Activated T-cell treated with anti-CD3 and anti-CD28 coated beads for 48 hours (primary cell): ENCODE data around the gene WWC1.

ENCODE experiments used
- DNase-seq: peaks from one replicate; pipeline ENCODE4 v3.0.0-alpha.2; 2020; ENCODE audit warnings: low read depth

WWC1 gene

DNA sequence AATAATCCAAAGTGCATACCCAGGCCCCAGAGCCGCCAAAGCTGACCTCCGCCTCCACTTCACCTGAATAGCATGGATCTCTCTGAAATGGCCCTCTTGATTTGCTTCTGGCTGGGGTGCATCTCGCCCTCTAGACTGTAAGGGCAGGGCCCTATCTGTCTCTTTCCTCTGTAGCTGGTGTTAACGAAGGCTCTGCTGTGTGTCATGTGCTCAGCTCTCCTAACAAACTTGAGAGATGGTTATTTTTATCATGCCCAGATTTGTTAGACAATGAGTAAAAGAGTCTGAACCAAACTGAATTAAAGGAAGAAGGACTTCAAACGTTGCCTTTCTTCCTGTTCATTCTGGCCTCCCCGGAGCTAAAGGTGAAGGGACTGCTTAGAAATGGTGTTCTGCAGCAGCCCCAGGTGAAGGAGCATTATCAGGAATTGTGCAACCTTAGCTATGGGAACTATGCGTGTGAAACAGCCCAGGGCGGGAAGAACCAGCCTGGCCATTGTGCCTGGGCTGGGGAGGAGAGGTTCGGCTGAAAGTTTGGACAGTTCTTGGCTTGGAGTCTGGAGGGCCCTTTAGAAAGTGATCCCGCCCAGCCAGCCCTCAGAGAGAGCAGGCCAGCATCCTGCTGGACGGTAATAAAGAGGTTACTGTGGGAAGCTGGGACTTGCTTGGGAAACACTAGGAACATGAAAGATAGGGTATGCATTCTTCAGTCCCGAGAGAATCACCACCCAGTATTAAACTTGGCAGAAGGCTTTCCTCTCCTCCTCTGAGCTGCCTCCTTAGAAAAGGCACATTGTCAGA lies 73.5 kb downstream of the WWC1 start:
- no peak for DNase-seq

DNA sequence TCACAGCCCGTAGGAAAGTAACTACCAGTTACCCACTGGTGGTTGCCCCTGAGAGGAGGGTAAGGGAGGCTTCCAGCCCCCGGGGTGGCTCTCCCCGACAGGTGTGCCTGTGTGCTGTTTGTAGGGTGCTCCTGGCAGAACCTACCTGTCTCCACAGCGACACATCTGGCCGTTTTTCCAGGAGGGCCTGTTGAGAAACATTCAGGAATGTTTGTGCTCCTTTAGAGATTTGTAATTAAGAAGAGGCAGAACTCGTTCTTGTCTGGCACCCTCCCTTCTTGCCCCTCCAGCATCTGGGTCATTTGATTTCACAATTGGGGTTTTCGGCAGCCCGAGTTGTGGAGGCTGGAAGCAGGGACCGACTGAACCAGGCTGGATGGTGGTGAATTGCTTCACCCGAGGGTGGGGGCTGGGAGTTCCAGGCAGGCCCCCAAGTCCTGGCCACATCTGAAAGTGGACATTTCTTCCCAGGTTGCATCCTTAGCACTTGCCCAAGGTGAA lies 74.2 kb downstream of the WWC1 start:
- no peak for DNase-seq

DNA sequence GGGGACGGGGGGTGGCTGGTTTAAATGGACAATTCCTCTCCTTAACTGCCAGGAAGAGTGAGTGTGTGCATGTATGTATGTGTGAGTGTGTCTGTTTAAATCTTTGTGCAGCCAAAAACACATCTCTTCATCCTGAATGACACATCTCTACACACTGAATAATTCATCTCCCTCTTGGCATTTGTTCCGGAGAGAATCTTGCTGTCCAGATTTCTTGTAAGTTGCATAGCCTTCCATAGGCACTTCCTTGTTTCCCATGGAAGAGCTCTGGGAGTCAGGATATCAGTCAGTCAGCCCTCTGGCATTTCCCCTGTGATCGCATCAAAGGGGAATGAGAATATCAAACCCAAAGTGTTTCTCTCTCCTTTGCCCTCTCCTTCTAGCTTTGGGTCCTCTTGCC lies 74.7 kb downstream of the WWC1 start:
- DNase-seq: no peak

DNA sequence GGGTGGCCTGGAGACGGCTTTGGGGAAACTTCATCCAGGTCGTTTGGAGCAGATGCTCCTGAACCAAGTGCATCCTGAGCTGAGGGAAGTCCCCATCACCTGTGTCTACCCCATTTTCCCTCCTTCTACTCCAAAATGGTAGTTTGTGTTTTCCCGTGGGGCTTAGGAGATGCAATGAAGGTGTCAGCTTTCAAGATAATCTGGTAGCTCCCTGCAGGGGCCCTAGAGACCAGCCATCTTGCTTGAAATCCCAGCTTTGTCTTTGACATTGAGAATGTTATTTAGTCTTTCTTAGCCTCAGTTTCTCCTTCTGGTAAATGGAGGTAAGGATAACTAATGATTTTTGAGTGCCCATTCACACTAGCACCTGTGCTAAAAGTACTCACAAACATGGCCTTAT lies 77.4 kb downstream of the WWC1 start:
- no peak for DNase-seq

DNA sequence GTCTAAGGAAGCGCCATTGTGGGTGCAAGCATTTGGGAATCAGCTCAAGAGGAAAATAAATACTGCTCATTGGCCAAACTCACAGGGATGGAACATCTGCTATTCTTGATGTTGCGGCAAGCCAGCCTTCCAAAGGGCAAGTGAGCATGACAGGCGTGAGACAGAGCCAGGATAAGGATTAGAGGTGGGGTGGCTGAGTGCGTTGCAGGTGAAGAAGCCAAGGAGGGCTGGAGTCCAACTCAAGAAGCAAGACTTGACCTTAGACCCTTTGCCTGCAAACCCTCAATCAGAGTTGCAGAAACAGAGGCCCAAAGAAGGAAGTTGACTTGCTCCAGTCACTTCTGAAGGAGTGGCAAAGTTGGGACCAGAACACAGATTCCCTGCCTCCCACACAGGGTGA lies 79.4 kb downstream of the WWC1 start:
- DNase-seq: no peak

DNA sequence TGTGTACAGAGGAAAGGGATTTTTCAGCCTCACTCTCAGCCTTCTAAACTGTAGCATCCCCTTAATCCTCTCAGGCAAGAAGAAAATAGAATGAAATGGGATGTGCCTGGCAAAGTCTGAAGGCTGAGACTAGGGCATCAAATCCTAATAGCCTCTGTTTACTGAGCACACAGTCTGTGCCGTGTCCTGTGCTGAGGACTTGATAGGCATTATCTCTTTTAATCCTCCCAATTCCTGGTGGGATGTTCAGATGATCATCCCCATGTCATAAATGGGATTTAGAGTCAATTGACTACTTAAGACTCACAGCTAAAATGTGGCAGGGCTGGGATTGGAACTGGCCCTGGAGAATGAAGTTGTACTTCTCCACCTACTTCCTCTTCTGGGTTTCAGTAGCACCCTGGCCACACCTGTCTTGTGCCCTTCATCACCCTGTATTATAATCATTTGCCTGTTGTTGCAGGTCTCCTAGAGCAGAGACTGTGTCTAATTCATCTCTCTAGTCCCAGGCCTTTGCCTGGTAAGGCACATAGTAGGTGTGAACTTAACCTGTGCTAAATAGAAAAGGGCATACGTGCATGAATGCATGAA lies 81.0 kb downstream of the WWC1 start:
- DNase-seq: no peak

DNA sequence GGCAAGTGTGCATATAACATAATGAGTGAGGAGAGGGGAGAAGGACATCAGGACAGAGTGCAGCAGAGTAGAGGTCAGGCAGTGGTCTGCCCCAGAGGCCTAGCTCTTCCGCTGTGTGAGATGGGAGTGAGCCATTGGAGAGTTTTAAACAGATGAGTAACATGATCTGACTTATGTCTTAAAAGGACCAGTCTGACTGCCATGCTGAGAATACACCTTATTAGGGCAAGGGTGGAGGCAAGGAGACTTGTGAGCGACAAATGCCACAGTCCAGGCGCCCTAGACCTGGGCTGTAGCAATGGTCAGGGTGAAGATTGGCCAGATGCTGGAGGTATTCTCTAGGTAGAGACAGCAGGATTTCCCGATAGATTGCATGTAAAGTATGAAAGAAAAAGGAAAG lies 83.1 kb downstream of the WWC1 start:
- DNase-seq: no peak

DNA sequence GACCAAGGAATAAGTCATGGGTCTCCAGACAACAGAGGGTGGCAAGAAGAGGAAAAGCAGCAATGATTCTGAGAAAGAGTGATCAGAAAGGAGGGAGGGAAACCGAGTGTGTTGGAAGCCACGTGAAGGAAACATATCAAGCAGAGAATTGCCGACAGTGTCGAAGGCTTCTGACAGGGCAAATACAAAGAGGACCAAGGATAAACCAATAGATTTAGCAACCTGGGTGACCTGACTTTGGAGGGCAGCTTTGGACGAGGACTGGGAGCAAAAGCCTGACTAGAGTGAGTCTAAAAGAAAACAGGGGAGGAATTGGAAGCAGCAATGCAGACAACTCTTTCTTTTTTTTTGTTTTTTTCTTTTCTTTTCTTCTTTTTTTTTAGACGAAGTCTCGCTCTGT lies 83.8 kb downstream of the WWC1 start:
- no peak for DNase-seq

DNA sequence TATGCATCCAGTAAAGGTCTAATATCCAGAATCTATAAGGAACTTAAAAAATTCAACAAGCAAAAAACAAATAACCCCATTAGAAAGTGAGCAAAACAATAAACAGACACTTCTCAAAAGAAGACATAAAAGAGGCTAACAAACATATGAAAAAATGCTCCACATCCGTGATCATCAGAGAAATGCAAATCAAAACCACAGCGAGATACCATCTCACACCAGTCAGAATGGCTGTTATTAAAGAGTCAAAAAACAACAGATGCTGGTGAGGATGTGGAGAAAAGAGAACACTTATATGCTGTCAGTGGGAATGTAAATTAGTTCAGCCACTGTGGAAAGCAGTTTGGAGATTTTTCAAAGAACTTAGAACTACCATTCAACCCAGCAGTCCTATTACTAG lies 86.1 kb downstream of the WWC1 start:
- no peak for DNase-seq

DNA sequence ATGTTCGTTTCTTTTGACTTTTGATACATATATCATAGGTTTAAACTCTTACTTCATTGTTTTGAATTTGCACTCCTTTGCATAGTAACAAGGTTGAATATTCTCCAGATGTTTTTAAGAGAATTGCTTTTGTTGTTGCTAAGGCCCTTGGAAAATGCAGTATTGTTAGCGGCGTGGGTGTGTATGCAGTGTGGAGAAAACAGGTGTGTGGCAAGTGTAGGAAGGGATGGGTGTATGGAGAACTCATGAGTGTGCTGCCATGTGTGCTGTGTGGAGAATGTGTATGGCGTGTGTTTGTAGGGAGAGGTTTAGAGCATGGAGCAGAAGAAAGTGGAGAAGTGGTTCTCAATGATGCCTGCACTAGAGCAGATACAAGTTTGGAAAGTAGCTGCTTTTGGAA lies 87.3 kb downstream of the WWC1 start:
- no peak for DNase-seq

DNA sequence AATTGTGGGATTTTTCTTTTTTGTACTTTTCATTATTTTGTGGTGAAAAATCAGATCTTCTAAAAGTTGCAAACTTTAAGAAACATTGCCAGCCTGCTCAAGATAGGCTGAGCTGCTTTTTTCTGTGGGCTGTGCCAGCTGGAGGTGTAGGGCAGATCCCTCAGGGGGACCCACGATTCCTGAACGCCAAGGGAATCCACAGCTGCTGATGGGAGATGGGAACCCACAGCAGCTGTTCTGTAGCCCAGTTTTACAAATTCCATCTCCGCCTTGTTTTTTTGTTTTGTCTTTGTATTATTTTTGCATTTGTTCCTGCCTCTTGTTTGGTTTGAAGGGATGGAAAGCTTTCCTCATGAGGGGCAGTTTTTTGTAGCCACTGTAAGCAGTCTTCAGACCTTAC lies 91.0 kb downstream of the WWC1 start:
- DNase-seq: no peak

DNA sequence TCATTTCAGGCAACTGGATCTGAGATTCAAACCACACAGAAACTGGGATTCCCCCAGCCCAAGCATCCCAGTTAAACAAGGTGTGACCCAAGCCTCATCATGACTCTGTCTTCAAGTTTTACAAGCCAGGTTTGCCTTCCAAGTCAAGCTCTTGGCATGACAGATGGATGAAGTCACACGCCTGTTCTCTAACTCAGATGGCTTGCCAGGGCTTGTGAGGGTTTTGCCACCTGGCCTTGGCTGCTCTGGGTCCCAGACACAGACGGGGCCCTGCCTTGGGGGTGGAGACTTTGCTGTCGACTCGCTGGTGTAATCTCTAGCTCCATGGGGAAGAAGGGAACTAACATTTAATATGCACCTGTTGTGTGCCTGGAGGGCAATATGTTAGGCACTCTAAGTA lies 99.0 kb downstream of the WWC1 start:
- DNase-seq: no peak

DNA sequence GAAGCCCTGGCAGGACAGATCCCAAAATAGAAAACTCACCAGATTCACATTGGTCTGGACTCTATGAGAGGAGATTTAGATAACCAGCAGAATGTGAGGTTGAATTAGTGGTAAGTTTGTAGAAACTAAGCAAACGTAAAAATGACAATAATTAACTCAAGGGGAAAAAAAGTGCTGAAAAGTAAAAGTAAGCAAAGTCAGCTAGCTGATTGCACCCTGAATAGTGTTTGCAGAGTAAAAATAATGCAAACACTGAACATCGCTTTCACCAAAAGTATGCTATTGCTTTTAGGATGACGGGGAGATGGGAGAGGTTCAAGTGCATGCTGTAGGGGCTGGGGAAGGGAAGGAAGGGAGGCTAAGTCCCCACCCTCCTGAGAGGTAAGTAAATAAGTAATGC lies 102.3 kb downstream of the WWC1 start:
- DNase-seq: no peak

DNA sequence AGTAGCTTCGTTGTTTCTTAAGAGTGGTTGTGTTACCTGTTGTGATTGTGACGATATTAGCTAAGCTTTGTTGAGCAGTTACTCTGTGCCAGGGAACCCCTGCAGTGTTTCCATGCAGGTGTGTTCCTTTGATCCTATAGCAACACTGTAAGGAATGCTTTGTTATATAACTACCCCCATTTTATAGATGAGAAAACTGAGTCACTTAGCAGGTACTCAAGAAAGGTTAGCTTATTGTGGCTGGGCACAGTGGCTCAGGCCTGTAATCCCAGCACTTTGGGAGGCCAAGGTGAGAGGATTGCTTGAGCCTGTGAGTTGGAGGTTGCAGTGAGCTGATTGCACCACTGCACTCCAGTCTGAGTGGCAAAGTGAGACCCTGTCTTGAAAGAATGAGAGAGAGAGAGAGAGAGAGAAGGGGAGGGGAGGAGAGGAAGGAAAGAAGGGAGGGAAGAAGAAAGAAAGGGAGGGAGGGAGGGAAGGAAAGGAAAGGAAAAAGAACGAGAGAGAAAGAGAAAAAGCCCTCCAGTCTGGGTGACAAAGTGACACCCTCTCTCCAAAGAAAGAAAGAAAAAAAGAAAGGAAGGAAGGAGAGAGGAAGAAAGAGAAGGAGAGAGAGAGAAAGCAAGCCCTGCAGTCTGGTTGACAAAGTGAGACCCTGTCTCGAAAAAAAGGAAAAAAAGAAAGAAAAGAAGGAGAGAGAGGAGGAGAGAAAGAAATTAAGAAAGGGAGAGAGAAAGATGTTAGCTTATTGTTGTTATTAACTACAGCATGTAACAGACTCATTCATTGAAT lies 109.2 kb downstream of the WWC1 start:
- DNase-seq: no peak

DNA sequence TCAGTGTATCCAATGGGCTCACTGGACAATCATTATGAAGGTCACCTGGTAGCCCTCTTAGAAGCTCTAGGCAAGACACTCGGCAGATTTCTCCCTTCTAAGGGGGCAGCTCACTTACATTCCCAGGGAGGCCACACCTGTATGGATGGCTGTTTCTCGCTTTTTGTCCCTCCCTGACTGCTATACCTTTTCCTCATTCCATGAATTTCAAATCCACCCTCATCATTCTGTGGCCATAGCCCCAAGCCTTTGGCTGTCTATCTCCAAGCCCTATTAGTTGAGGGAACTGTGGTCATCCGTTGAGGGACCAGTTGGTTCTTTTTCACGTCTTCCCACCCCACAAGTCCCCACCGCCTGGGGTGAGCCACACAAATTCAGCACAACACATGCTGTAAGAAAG lies 109.8 kb downstream of the WWC1 start:
- DNase-seq: no peak

DNA sequence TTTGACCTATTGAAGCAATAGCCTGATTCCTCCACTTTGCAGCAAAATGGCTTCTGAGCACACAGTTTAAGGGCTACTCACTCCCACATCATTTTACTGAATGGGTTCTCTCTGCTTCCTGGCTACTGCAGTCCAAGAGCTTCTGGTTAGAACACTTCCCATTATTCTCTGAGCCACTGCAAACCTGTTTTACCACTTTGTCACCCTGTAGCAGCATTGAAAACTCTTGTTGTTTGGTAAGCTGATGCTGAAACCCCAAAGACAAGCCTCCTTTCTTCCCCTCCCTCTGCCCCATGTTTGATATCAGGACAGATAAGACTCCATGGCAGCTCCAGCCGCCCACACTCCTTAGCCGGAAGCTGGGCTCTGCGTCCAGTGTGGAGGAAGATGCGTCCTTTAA lies 110.4 kb downstream of the WWC1 start:
- DNase-seq: no peak

DNA sequence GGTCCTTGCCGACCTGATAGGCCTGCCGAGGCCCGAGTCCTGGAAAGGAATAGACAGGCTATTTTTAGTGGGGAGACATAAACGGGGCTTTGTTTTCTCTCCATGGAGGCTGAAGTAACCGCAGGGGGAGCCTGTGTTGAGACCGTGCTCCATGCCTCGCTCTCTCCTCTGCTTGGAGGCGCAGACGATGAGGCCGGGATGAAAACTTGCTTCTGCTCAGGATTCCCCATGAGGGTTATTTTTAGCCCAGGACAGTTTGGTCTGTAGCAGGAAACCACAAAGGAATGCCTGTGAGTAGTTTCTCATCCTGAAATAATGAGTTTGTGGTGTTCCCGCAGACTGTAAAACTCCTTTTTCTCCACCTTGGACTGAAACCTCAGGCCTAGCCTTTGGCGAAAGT lies 112.9 kb downstream of the WWC1 start:
- DNase-seq: no peak

DNA sequence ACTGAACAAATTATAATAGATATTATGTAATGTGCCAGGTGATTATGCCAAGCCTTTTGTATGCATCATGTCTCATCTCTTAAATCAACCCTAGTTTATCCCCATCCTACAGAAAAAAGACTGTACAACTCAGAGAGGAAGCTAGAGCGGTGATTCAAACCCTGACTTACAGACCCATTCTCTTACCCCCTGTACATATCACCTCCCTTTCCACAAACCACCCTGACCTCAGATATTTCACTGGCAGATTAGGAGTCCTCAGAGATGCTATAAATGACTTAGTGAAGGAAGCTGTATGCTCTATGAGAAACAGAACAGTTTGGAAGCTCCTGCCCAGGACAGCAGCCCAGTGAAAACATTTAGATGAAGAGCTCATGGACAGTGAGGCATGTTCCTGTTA lies 115.8 kb downstream of the WWC1 start:
- DNase-seq: no peak

DNA sequence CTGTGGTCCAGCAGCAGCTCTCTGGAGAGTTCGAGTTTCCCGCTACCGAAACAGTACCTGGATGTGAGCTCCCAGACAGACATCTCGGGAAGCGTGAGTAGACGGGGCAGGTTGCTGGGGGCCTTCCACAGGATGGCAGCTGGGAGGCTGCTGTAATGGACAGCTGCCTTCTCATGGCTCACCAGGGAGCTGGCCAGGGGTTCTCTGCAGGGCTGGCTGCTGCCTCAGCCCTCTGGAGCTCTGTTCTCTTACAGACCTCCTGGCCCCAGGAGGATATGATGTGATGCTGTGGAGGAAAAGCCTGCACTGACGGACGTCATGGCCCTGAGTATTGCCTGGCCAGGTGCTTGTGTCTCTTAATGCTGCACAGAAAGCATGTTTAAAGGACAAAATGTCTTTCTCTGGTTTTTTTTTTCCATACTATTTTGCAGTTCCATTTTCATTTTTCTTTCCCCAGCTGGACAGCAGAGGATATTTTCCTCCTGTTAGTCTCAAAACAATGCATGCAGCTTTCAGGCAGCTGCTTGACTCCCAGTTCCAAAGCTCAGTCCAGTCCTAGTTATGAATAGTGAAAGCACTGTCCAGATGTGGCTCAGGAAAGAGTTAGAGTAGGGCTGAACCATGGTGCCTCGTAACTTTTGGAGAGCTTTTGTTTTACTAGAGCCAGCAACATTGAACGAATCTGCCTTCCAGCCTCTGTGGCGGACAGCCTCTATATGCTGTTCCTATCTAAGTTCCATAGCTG lies 117.3 kb downstream of the WWC1 start:
- DNase-seq: no peak

DNA sequence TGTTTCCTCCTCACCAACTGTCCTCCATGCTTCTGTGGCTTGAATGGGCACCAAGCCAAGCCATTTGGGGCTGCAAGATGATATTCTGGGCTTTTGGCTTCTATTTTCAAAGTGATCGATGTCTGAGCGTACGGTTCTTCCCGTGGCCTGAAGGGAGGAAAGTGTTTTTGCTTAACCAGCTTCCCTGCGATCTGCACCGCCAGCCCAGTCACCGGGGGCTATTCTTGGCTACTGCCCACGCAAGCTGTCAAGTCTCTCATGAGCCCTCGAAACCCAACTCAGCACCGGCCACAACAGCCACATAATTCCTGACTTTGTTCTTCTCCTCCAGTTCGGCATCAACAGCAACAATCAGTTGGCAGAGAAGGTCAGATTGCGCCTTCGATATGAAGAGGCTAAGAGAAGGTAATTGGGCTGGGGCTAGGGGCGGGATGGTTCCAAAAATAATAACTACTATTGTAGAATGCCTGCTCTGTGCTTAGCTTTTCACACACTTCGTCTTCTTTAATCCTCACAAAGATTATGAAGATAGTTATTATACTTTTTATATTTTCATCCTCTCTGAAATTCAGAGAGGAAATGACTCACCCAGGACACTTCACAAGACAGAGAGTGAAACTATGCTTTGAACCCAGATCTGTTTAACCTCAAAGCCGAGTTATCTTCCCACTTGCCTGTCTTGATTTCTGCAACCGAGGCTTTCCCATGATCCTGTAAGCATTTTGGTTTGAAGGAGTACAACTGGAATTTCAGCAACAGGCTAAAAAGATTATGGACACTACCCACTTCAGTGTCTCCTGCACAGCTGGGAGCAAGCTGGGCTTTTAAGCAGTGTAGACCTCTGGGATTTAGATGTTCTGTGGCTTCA lies 118.4 kb downstream of the WWC1 start:
- DNase-seq: peak; percentile 25

DNA sequence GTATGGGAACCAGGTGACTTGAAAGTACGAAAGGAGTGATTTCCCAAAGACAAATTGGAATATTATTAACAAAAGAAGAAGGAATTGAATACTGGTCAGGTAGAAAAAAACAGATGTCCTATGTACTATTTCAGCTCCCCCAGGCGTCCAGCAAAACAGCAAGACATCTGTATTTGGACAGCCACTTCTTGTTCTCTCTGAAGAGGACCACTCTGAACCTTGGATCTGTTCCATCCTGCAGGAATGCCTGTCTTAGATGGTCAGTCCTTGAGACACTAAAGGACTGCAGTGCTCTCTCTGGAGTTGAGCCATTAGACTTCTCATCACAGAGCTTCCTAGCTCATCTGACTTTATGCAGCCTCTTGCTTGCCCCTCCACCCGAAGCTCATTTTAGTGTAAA lies 120.4 kb downstream of the WWC1 start:
- no peak for DNase-seq
